ENCODE data around the gene WDR17. TPM values are rescaled to one million over a fixed set of nuclear protein-coding genes. Genes with fewer than 3 reads are reported as not detected.

Gene WDR17
- total RNA-seq, 4 donors from 2014 or later: 5.6 to 12.8 (median 9.0) TPM

DNA sequence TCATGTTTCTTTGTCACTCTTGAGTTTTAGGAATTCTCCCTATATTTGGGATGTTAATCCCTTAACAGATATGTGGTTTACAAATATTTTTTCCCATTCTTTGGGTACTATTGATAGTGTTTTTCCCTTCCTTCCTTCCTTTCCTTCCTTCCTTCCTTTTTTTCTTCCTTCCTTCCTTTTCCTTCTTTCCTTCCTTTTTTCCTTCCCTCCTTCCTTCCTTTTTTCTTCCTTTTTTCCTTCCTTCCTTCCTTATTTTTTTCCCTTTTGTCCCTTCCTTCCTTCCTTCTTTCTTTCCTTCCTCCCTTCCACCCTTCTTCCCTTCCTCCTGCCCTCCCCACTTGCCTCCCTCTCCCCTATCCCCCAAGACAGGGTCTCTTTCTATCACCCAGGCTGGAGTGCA, 42.1 kb downstream of the WDR17 start:
- Histone ChIP-seq H3K27me3 (no peaks in the 10 kb centered on the region), H3K4me1 (no peaks in the 10 kb centered on the region), H3K4me3 (replicated peaks in 1 of 3) (no peak overlapping the region), H3K9me3 (no peaks in the 10 kb centered on the region), H3K27ac (no peak overlapping the region), H3K36me3 (no peaks in the 10 kb centered on the region)
- intact Hi-C loops (cut with DNase I): no loop called here
- TF ChIP-seq, protein P1, sequence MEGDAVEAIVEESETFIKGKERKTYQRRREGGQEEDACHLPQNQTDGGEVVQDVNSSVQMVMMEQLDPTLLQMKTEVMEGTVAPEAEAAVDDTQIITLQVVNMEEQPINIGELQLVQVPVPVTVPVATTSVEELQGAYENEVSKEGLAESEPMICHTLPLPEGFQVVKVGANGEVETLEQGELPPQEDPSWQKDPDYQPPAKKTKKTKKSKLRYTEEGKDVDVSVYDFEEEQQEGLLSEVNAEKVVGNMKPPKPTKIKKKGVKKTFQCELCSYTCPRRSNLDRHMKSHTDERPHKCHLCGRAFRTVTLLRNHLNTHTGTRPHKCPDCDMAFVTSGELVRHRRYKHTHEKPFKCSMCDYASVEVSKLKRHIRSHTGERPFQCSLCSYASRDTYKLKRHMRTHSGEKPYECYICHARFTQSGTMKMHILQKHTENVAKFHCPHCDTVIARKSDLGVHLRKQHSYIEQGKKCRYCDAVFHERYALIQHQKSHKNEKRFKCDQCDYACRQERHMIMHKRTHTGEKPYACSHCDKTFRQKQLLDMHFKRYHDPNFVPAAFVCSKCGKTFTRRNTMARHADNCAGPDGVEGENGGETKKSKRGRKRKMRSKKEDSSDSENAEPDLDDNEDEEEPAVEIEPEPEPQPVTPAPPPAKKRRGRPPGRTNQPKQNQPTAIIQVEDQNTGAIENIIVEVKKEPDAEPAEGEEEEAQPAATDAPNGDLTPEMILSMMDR (IDR thresholded peaks at IDR 0.05): no peak
- no peak for TF ChIP-seq POLR2A (IDR thresholded peaks at IDR 0.05)
- no peak for DNase-seq

- Histone ChIP-seq H3K36me3 (no peaks in the 10 kb centered on the region), H3K27me3 (no peaks in the 10 kb centered on the region), H3K4me3 (replicated peaks in 1 of 3) (no peak overlapping the region), H3K4me1 (no peaks in the 10 kb centered on the region), H3K9me3 (no peaks in the 10 kb centered on the region), H3K27ac (no peak overlapping the region)
- TF ChIP-seq, protein P1 (IDR thresholded peaks at IDR 0.05): peak in 5 of 6 experiments; percentile 9 to 69 (median 44)
- TF ChIP-seq POLR2A (IDR thresholded peaks at IDR 0.05): no peak
- DNase-seq: peak; percentile 37 to 49
- WGBS, 2 donors: 60 to 64% methylated on average over 4 of the region's 4 CpGs
- intact Hi-C loops (cut with DNase I): no loop called here
Observed at GRCh38 chr4:176123710-176124407, 58.2 kb downstream of the WDR17 start.

GRCh38 chr4:176125063-176125462, 59.4 kb downstream of the WDR17 start:
- no peaks in the 10 kb centered on the region for H3K9me3 ChIP-seq
- no peak for TF ChIP-seq POLR2A (IDR thresholded peaks at IDR 0.05)
- TF ChIP-seq, protein P1 (IDR thresholded peaks at IDR 0.05): no peak

GRCh38 chr4:176134670-176135069, 69.0 kb downstream of the WDR17 start:
- Histone ChIP-seq H3K36me3 (no peaks in the 10 kb centered on the region), H3K27ac (no peak overlapping the region), H3K4me3 (replicated peaks in 1 of 3) (no peak overlapping the region), H3K9me3 (no peaks in the 10 kb centered on the region), H3K27me3 (no peaks in the 10 kb centered on the region), H3K4me1 (no peaks in the 10 kb centered on the region)
- no peak for DNase-seq
- intact Hi-C loops (cut with DNase I): no loop called here
- TF ChIP-seq, protein P1 (IDR thresholded peaks at IDR 0.05): no peak
- TF ChIP-seq POLR2A (IDR thresholded peaks at IDR 0.05): no peak
- WGBS, 2 donors: 76 to 79% methylated on average over 2 of the region's 2 CpGs

More at GRCh38 chr4:176125063-176125462, 59.4 kb downstream of the WDR17 start:
- H3K36me3 ChIP-seq: no peaks in the 10 kb centered on the region
- no peak overlapping the region for H3K27ac ChIP-seq
- intact Hi-C loops (cut with DNase I): no loop called here
- no peak for DNase-seq
- H3K4me3 ChIP-seq (replicated peaks in 1 of 3): no peak overlapping the region
- H3K4me1 ChIP-seq: no peaks in the 10 kb centered on the region
- WGBS, 2 donors: 96% methylated on average over 4 of the region's 4 CpGs
- no peaks in the 10 kb centered on the region for H3K27me3 ChIP-seq

GRCh38 chr4:176137631-176138030, 72.0 kb downstream of the WDR17 start:
- Histone ChIP-seq H3K4me1 (no peaks in the 10 kb centered on the region), H3K27me3 (no peaks in the 10 kb centered on the region), H3K9me3 (no peaks in the 10 kb centered on the region), H3K36me3 (no peaks in the 10 kb centered on the region), H3K27ac (no peak overlapping the region), H3K4me3 (replicated peaks in 1 of 3) (no peak overlapping the region)
- no peak for TF ChIP-seq POLR2A (IDR thresholded peaks at IDR 0.05)
- TF ChIP-seq, protein P1 (IDR thresholded peaks at IDR 0.05): no peak
- intact Hi-C loops (cut with DNase I): no loop called here
- no peak for DNase-seq
